GM18867 (cell line): Measurements from ENCODE around the gene PTPRT.
A peak's percentile ranks its signal among the peaks of the same experiment; 100 is the strongest.

Source experiments
- ATAC-seq: cut with Tn5 transposase; IDR thresholded peaks from one replicate; pipeline ENCODE4 v1.9.1; 2021; ENCODE audit warnings: mild to moderate bottlenecking, moderate library complexity; ENCODE audit not compliant: unreplicated experiment

The PTPRT gene

GRCh38 chr20:42493001-42493400, 696.7 kb downstream of the PTPRT start:
- no peak for ATAC-seq

- ATAC-seq, result no peak
These were observed 697.4 kb downstream of the PTPRT start for GRCh38 chr20:42492290-42492689.

- no peak for ATAC-seq
These were observed 704.1 kb downstream of the PTPRT start for GRCh38 chr20:42485556-42485955.

GRCh38 chr20:42484790-42485375, 704.8 kb downstream of the PTPRT start:
- no peak for ATAC-seq

GRCh38 chr20:42484335-42484734, 705.4 kb downstream of the PTPRT start:
- no peak for ATAC-seq

- ATAC-seq, result no peak
These were observed 705.9 kb downstream of the PTPRT start for GRCh38 chr20:42483730-42484303.

GRCh38 chr20:42482808-42483207, 706.9 kb downstream of the PTPRT start:
- no peak for ATAC-seq

GRCh38 chr20:42475773-42476172, 713.9 kb downstream of the PTPRT start:
- ATAC-seq, result no peak

GRCh38 chr20:42474646-42475045, 715.1 kb downstream of the PTPRT start:
- no peak for ATAC-seq

- no peak for ATAC-seq
These were observed 717.5 kb downstream of the PTPRT start for GRCh38 chr20:42472198-42472597.

GRCh38 chr20:42461965-42462593, 727.6 kb downstream of the PTPRT start:
- ATAC-seq, result no peak

- no peak for ATAC-seq
These were observed 728.4 kb downstream of the PTPRT start for GRCh38 chr20:42461291-42461690.

GRCh38 chr20:42447270-42447669, 742.4 kb downstream of the PTPRT start:
- no peak for ATAC-seq

GRCh38 chr20:42444799-42445198, 744.9 kb downstream of the PTPRT start:
- ATAC-seq, result no peak

- ATAC-seq, result no peak
These were observed 746.5 kb downstream of the PTPRT start for GRCh38 chr20:42443200-42443599.

- ATAC-seq, result no peak
These were observed 747.0 kb downstream of the PTPRT start for GRCh38 chr20:42442716-42443115.

- no peak for ATAC-seq
These were observed 747.8 kb downstream of the PTPRT start for GRCh38 chr20:42441864-42442331.

- no peak for ATAC-seq
These were observed 748.4 kb downstream of the PTPRT start for GRCh38 chr20:42441196-42441863.

- peak; percentile 84 for ATAC-seq
These were observed 754.5 kb downstream of the PTPRT start for GRCh38 chr20:42435230-42435629.

GRCh38 chr20:42432496-42433334, 757.0 kb downstream of the PTPRT start:
- ATAC-seq, result no peak

- no peak for ATAC-seq
These were observed 759.1 kb downstream of the PTPRT start for GRCh38 chr20:42430598-42430997.
